GM10248 (cell line): Measurements from ENCODE around the gene NOP16.

Experiments used
- CTCF ChIA-PET: fragments of 300-600 bp; sonication (Branson Sonifier 250); formaldehyde crosslinking; extraction: SDS; loops from one replicate; lab custom pipeline; 2021; ENCODE audit warnings: antibody characterized with exemption; lab: Yijun Ruan, JAX
- POLR2A ChIA-PET: fragments of 350-650 bp; sonication (Branson Sonifier 250); formaldehyde crosslinking; extraction: SDS; loops from one replicate; lab custom pipeline; 2020; ENCODE audit warnings: antibody characterized with exemption; lab: Yijun Ruan, JAX
- DNase-seq: peaks from one replicate; pipeline ENCODE4 v3.0.0; 2012; ENCODE audit errors: extremely low spot score
- CTCF ChIP-seq: IDR thresholded peaks from 2 replicates; pipeline ENCODE4 v1.5.1; 2012; ENCODE audit warnings: mild to moderate bottlenecking, low read depth; ENCODE audit errors: extremely low read depth, missing control alignments, control extremely low read depth

Gene NOP16

DNA sequence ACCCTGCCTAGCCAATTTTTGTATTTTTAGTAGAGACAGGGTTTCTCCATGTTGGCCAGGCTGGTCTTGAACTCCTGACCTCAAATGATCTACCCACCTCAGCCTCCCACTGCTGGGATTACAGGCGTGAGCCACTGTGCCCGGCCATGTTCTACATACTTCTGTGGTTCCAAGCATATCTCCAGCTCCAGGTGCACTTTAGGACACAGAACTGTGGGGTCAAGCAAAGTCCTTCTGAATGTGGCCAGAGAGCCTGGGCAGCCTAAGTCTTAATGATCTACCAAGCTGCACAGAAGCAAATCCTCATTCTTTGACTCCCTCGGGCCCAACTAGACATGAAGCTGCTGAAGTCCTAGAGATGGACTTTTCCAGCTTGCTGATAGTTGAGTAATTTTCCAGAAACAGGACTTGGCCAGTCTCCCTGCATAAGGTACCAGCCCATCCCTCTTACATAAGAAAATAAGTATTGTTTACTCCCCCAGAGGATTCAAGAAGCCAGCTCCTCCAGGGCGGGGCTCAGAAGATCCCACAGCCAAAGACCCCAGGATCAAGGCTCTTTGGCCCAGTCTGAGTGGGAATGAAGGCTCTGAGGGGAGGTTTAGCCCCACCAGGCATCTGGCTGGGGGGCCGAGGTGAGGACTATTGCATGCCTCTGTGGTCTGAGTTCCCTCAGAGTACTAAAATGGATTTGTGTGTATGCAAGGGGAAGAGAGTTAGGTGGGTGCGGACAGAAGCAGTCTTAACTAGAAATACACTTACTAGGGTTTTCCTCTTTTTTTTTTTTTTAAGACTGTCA lies 19.3 kb upstream of the NOP16 start:
- POLR2A ChIA-PET, result interaction anchor here (0.5 kb wide), 1 partner anchor 82 kb away, joined by 7 read pairs; no protein-coding TSS in a partner anchor
- DNase-seq, result no peak
- TF ChIP-seq CTCF, result no peak
- CTCF ChIA-PET, result interaction anchor here (1.2 to 3.7 kb wide), 4 partner anchors 8 to 135 kb away, joined by 3 to 22 read pairs (median 10); partner anchors contain the start of genes CLTB and FAF2

DNA sequence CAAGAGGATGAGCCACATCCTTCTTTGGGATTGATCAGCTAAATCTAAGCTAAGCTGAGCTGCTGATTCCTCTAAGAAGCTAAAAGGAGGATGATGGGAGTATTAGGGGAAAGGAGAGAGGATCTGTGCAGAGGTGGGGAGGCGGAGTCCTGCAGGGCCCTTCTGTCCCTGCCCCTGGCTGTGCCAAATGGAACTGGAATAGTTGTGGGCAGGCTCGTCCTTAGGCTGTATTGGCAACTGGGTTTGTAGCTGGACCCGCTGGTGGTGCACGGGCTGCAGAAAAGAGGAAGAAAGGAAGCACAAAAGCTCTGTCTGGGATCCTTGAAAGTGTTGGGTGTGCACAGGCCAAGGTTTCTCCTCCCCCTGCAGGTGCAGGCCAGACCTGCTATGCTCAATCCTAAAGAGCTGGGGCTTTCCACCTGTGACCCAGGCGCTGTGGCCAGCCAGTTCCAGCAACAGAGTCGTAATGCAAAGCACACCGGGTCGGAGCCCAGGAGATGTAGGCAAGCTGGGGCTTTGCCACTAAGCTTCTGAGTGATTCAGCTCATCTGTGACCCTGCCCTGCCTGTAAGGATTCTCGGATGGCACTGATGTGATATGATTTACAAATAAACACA lies 18.1 kb upstream of the NOP16 start:
- DNase-seq, result no peak
- CTCF ChIA-PET, result interaction anchor here (1.2 to 3.7 kb wide), 4 partner anchors 10 to 136 kb away, joined by 3 to 22 read pairs (median 10); partner anchors contain the start of genes CLTB and FAF2
- no peak for TF ChIP-seq CTCF
- POLR2A ChIA-PET, result no interaction called here

DNA sequence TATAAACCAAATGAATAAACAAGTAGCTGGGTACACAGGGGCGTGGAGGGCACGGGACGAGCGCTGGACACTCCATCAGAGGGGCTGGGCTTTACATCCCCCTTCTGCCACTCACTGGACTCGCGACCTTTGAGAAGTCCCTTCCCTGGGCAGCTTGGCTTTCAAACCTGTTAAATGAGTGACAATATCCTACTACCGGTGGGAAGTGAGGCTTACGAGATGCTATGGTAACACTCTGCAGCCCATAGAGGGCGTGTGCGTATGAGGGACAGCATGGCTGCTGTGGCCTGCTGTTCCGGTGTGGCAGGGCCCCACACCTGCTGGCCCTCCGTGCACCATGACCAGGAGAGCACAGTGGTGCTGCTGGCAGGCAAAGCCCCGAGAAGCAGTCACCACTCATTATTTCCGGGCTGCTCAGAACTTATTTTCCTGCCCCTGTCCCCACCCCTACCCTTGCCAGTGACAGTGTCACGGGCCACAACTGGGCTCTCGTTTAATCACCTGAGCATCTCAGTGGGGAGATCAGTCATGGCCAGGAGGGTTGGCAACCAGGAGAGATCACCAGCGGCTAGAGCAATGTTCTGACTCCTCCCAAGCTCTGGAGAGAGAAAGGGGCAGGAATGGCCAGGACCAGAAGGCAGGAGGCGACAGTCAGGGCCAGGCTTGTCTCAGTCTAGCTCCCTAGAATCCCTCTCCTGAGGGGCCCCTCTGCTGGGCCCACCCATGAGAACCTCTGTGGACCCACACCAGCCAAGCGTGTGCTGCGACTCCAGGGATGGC lies 17.4 kb upstream of the NOP16 start:
- no peak for DNase-seq
- TF ChIP-seq CTCF, result no peak
- CTCF ChIA-PET, result interaction anchor here (1.2 to 3.7 kb wide), 4 partner anchors 10 to 42 kb away, joined by 3 to 22 read pairs (median 10); partner anchors contain the start of genes CLTB and FAF2
- POLR2A ChIA-PET, result interaction anchor here (0.7 kb wide), 1 partner anchor 8 kb away, joined by 7 read pairs; no protein-coding TSS in a partner anchor

DNA sequence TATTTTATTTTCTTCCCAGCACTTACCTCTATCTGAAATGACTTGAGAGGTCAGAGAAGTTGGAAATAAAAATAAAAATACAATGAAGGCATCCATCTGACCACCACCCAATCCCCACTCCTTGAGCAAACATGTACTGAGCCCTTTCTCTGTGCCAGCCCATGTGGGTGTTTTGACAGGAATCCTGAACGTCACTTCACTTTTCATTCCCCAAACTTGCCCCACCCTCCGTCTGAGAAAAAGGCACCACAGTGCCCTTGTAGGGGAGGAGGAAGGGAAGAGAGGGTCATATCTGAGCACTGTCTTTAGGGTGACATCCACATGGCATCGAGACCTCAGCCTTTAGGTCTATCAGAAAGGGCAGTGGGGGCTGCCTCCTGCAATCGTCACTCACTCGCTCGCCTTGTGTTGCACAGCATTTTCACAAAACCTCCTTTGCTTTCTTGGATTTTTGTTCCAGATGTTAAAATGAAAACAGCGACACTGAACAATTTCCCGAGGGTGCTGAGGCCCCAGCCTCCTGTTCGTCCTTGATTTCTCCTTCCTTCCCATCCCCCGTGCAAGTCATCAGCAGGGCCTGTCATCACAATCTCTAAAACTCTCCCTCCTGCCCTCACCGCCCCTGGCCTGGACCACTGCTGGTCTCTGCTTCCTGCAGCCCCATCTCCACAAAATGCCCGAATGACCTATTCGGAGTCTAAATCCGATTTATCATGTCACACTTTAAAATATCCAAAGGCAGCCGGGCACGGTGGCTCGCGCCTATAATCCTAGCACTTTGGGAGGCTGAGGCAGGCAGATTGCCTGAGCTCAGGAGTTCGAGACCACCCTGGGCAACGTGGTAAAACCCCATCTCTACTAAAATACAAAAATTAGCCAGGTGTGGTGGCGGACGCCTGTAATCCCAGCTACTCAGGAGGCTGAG lies 13.1 kb upstream of the NOP16 start:
- DNase-seq, result no peak
- ChIA-PET POLR2A (no interaction called here), CTCF (interaction anchor here (1.1 to 1.3 kb wide), 2 partner anchors 14 to 47 kb away, joined by 4 read pairs; partner anchors contain the start of gene FAF2)
- TF ChIP-seq CTCF, result no peak

GRCh38 chr5:176400382-176401156 lies 12.2 kb upstream of the NOP16 start:
- CTCF ChIA-PET, result interaction anchor here (1.1 to 1.3 kb wide), 2 partner anchors 15 to 48 kb away, joined by 4 read pairs; partner anchors contain the start of gene FAF2
- POLR2A ChIA-PET, result no interaction called here
- no peak for DNase-seq
- no peak for TF ChIP-seq CTCF
